Esophagus squamous epithelium (tissue), 5 donors: ENCODE data around the gene CYSTM1. TPM values are rescaled to one million over a fixed set of nuclear protein-coding genes. Genes with fewer than 3 reads are reported as not detected.

Experiments
- DNase-seq: peaks from one replicate; lab custom pipeline; 2025; lab: John Stamatoyannopoulos, UW
- H3K27ac ChIP-seq, 4 donors: fragments of 200-600 bp; sonication (generic); one replicate each; pipeline ENCODE4 v1.5.1; 2016 to 2019; ENCODE audit warnings: mild to moderate bottlenecking in 1 of 4
- H3K27me3 ChIP-seq, 4 donors: fragments of 200-600 bp; sonication (generic); 1 replicate in 3 of 4; 2 replicates in 1 of 4; pipeline versions ENCODE4 v1.5.1 to v1.6.0; 2017 to 2021; ENCODE audit warnings: antibody characterized with exemption in 1 of 4
- H3K36me3 ChIP-seq, 3 donors: fragments of 200-600 bp; sonication (generic); one replicate each; pipeline ENCODE4 v1.5.1; 2016 to 2019
- H3K4me1 ChIP-seq, 3 donors: fragments of 200-600 bp; sonication (generic); one replicate each; pipeline ENCODE4 v1.5.1; 2017 to 2019
- H3K4me3 ChIP-seq, 4 donors: fragments of 200-600 bp; sonication (generic); 1 replicate in 3 of 4; 2 replicates in 1 of 4; pipeline ENCODE4 v1.5.1; 2016 to 2019; ENCODE audit warnings: mild to moderate bottlenecking in 2 of 4, moderate library complexity in 1 of 4
- H3K9me3 ChIP-seq, 3 donors: fragments of 200-600 bp; sonication (generic); one replicate each; pipeline ENCODE4 v1.5.1; 2016 to 2019
- CTCF ChIP-seq, 6 experiments: fragments of 450-650 bp in 4 of 6; fragments of 200-600 bp in 2 of 6; sonication (generic) in 2 of 6; IDR thresholded peaks; one replicate each; pipeline ENCODE4 v1.5.1; 2016 to 2019; ENCODE audit warnings: antibody characterized with exemption in 6 of 6, mild to moderate bottlenecking in 4 of 6, moderate library complexity in 4 of 6
- POLR2A ChIP-seq, 4 donors: fragments of 450-650 bp; IDR thresholded peaks; one replicate each; pipeline ENCODE4 v1.6.1; 2017; ENCODE audit warnings: antibody characterized with exemption in 4 of 4, mild to moderate bottlenecking in 4 of 4, moderate library complexity in 3 of 4
- WGBS, 2 donors: methylation state at CpG; one replicate each; pipeline ENCODE4 v1.1.5; 2018; 5-methylcytosine and 5-hydroxymethylcytosine counted together
- intact Hi-C: fragments of 100-400 bp; cut with DNase I; formaldehyde crosslinking; loops from one replicate; pipeline ENCODE4 v1.15.0; 2022
- total RNA-seq, 4 donors: library from RNA; depleted of rRNA; stranded (reverse); fragments of >200 nt; gene quantifications; one replicate each; pipeline ENCODE4 v1.1.0, GENCODE V29; 2016
- donor health status: DM: yes; HTN: yes; CAD: no.

CYSTM1 gene
- total RNA-seq, 4 donors from 2014 or later, result 2.6 to 22.5 (median 12.8) TPM

- H3K27ac ChIP-seq, result no peak overlapping the region
- intact Hi-C loops, result no loop called here
- TF ChIP-seq POLR2A (IDR thresholded peaks at IDR 0.05) (no peak), CTCF (IDR thresholded peaks at IDR 0.05) (no peak)
- 86 to 100% methylated on average over 1 of the region's 1 CpG for WGBS, 2 donors
- no peaks in the 10 kb centered on the region for H3K9me3 ChIP-seq
- no peak for DNase-seq
- H3K36me3 ChIP-seq, result no peaks in the 10 kb centered on the region
- no peaks in the 10 kb centered on the region for H3K27me3 ChIP-seq
- H3K4me3 ChIP-seq, result no peak overlapping the region
- H3K4me1 ChIP-seq, result peaks cover 0 to 39% (median 8%) of the 10 kb centered on the region in 3 donors
These were observed 47.4 kb downstream of the CYSTM1 start for GRCh38 chr5:140222416-140222815.

- no peak for TF ChIP-seq POLR2A (IDR thresholded peaks at IDR 0.05)
- TF ChIP-seq CTCF (IDR thresholded peaks at IDR 0.05), result no peak
- peaks cover 0 to 39% (median 8%) of the 10 kb centered on the region in 3 donors for H3K4me1 ChIP-seq
- no peak overlapping the region for H3K27ac ChIP-seq
- H3K9me3 ChIP-seq, result no peaks in the 10 kb centered on the region
- intact Hi-C loops, result no loop called here
- H3K4me3 ChIP-seq, result no peak overlapping the region
- 77 to 83% methylated on average over 3 of the region's 3 CpGs for WGBS, 2 donors
- H3K36me3 ChIP-seq, result no peaks in the 10 kb centered on the region
- no peak for DNase-seq
- no peaks in the 10 kb centered on the region for H3K27me3 ChIP-seq
These were observed 48.6 kb downstream of the CYSTM1 start for GRCh38 chr5:140223567-140223966.

- Histone ChIP-seq H3K27ac (no peak overlapping the region), H3K4me1 (peaks cover 0 to 30% (median 3%) of the 10 kb centered on the region in 3 donors), H3K27me3 (no peaks in the 10 kb centered on the region), H3K9me3 (no peaks in the 10 kb centered on the region), H3K4me3 (no peak overlapping the region), H3K36me3 (no peaks in the 10 kb centered on the region)
- DNase-seq, result no peak
- no peak for TF ChIP-seq CTCF (IDR thresholded peaks at IDR 0.05)
- TF ChIP-seq POLR2A (IDR thresholded peaks at IDR 0.05), result no peak
- 83 to 88% methylated on average over 3 of the region's 3 CpGs for WGBS, 2 donors
- intact Hi-C loops, result no loop called here
These were observed 49.7 kb downstream of the CYSTM1 start for GRCh38 chr5:140224658-140225057.

GRCh38 chr5:140225396-140225795, 50.4 kb downstream of the CYSTM1 start:
- Histone ChIP-seq H3K4me3 (no peak overlapping the region), H3K9me3 (no peaks in the 10 kb centered on the region), H3K27me3 (no peaks in the 10 kb centered on the region), H3K4me1 (peaks cover 0 to 24% (median 2%) of the 10 kb centered on the region in 3 donors), H3K27ac (no peak overlapping the region), H3K36me3 (no peaks in the 10 kb centered on the region)
- intact Hi-C loops, result no loop called here
- TF ChIP-seq CTCF (IDR thresholded peaks at IDR 0.05) (no peak), POLR2A (IDR thresholded peaks at IDR 0.05) (no peak)
- WGBS, 2 donors, result 74 to 100% methylated on average over 3 of the region's 3 CpGs
- DNase-seq, result no peak

- H3K9me3 ChIP-seq, result no peaks in the 10 kb centered on the region
These were observed 52.1 kb downstream of the CYSTM1 start for GRCh38 chr5:140227046-140227445.

More at GRCh38 chr5:140227046-140227445, 52.1 kb downstream of the CYSTM1 start:
- Histone ChIP-seq H3K27ac (no peak overlapping the region), H3K4me1 (peaks cover 0 to 8% (median 0%) of the 10 kb centered on the region in 3 donors), H3K27me3 (no peaks in the 10 kb centered on the region), H3K36me3 (no peaks in the 10 kb centered on the region), H3K4me3 (no peak overlapping the region)
- WGBS, 2 donors, result 74 to 100% methylated on average over 2 of the region's 2 CpGs
- intact Hi-C loops, result no loop called here
- TF ChIP-seq POLR2A (IDR thresholded peaks at IDR 0.05) (no peak), CTCF (IDR thresholded peaks at IDR 0.05) (no peak)
- DNase-seq, result no peak
